COLO668 (cell line): ENCODE measurements around the gene POU2AF3.
"Not testable (repeated sequence)": the region's sequence is repeated elsewhere in the genome, so short reads cannot be mapped to it uniquely, and the experiment has no call there.

Experiments
- DNase-seq: peaks from one replicate; lab custom pipeline; 2025; ENCODE audit not compliant: unreplicated experiment; lab: John Stamatoyannopoulos, UW

Gene POU2AF3

DNA sequence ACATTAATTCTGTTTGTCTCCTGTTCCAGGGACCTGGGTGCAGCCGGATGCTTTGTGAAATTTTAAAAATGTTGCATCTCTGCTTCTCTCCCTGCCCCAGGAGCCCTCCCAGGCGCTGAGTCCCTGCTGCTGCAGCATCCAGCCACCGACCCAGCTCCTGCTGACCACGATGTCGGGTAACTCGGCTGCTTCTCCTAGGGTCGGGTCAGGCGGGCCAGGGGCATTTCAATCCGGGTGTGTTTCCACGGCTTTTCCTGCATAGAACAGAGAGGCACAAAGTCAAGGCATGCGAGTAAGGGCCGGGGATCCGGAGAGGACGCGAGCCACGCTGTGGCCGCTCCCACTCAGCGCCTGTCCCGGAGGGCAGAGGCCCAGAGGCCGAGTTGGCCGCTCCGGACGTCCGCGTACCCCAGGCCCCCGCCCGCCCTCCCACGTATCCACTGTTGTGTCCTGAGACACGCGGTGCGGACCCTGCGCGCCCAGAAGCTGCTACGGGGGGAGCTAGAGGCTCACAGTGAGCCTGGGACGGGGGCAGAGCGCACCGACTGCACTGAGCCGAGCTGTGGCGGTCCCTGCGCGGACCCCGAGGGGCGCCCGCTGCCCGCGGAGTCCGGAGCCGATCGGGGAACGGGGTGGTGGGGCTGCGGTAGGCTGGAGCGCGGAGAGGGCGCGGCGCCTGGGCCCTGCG is at the start of gene POU2AF3:
POU2AF3 (plus strand) TSS at position 134 of the 688 bp plus-strand sequence; CDS start at position 170, 36 bp downstream.
- DNase-seq = peak; percentile 78

DNA sequence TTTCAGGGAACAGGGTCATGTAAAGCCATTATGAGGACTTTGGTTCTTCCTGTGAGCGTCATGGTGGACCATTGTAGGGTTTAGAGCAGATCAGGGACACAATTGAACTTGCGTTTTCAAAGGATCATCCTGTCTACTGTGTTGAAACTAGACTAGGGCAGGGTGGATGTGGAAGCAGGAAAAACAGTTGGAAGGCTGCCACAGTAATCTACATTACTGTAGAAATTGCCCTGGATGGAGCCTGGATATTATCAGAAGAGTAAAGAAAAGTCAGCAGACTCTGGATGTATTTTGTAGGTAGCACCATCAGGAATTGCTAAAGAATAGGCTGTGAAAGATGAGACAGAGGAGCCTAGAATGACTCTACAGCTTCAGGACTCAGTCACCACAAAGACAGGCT is 47.4 kb upstream of the POU2AF3 start:
- DNase-seq = no peak

GRCh38 chr11:111253131-111253530 is 45.2 kb upstream of the POU2AF3 start:
- no peak for DNase-seq

- no peak for DNase-seq
Measured at GRCh38 chr11:111253630-111254029, 44.7 kb upstream of the POU2AF3 start.

GRCh38 chr11:111258046-111258445 is 40.3 kb upstream of the POU2AF3 start:
- DNase-seq = no peak

DNA sequence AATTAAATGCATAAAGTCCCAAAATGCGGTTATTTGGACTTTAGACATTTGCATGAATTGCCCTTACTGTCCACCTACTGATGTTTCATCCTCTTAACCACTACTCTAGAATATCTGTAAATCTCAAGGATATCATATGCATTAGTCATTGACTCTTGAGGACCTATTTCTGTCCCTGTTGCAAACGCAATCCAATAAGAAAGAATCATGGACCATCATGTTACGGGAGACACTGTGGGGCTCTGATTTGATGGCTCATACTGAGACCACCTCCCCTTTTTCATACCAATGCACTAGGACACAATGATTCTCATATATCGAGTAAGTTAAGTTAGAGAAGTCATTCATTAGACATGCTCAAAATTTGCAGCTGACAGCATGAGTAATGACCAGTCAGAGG is 38.5 kb upstream of the POU2AF3 start:
- DNase-seq = no peak

DNA sequence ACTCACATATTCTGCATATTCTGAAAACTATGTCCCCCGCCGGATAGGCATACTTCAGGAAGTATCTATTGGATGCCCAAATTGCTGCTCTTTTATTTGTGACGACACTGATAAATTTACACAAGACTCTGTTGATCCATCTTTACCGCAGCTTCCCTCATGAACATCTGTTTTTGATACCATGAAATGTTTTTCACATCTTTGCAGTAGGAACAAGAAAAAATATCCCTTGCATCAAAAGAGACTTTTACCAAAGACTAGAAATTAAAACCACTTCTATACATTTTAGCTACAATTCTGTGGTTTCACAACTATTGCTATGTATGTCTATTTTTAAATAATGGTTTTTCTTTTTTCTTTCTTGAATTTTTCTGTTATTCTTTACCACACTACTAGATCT is 37.5 kb upstream of the POU2AF3 start:
- no peak for DNase-seq

- no peak for DNase-seq
Measured at GRCh38 chr11:111264646-111265045, 33.7 kb upstream of the POU2AF3 start.

DNA sequence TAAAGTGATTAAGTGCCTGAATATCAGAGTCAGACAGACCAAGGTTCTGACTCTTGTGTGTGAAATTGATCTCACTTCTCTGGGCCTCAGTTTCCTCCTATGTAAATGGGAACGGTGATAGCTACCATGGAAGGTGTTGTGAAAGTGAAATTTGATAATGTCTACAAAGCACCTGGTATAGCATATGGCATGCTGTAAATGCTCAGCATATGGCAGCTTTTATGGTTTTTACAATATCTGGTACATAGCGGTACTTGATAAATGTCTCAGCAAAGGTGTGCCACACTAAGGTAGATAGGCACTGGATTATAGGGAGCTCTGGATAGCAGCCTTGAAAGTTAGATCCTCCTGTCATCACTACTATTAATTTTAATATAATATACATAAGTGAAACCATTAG is 32.9 kb upstream of the POU2AF3 start:
- no peak for DNase-seq

- not testable (repeated sequence) for DNase-seq
Measured at GRCh38 chr11:111268303-111268702, 30.0 kb upstream of the POU2AF3 start.

- no peak for DNase-seq
Measured at GRCh38 chr11:111269146-111269868, 29.0 kb upstream of the POU2AF3 start.

- DNase-seq = no peak
Measured at GRCh38 chr11:111272420-111272819, 25.9 kb upstream of the POU2AF3 start.

DNA sequence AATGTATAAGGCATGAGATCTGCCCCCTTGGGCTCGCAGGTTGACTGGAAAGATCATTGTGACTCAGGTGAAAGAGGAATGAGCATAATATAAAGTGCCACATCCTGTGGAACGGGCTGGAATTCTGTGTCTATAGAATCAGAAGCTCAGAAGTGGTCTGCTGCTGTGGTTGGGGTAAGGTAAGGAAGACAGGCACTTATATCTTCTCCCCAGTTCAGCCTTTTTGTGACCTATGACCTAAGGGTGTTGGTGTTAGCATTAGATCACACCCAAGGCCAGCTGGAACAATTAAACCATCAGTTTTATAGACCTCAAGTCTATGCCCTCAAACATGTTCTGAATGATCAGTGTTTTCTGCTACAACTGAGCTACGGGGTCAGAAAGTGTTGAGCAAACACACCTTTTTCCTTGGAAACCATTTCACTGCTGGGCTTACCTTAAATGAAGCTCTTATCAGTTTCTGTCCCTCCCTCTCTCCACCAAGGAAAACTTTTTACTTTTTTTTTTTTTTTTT is 15.7 kb upstream of the POU2AF3 start:
- no peak for DNase-seq

- no peak for DNase-seq
Measured at GRCh38 chr11:111283945-111284481, 14.3 kb upstream of the POU2AF3 start.

DNA sequence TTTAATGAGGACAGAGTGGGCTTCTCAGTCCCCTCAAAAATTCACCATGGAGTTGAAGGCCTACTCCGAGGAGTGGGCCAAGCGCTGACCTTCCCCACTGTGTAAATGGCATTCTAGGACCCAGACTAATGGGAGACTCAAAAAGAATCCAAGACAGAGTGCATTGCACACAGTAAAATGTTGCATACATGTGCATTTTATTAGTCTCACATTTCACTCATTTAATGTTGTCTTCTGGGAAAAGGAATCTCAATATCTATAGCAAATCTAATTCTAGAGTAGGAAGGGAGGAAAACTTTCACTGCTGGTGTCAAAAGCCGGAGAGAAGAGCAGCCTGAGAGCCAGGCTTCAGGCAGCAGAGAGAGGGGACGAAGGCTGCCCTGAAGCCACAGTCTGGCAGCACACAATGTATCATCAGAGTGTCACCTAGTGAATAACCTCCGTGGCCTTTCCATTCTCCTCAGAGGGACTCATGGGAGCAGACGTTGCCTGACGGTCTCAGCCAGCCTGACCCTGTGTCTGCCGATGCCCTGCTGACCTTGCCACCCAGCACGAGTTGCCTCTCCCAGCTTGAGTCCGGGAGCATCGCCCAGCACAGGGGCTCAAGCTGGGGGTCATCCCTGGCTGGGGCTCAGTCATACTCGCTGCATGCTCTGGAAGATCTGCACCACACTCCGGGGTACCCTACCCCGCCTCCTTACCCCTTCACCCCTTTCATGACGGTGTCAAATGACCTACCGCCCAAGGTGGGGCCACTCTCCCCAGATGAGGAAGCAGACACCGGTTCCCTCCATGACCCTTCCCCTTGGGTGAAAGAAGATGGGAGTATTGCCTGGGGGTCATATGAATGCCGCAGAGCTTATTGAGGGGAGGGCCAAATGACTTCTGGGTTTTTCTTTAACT is 12.9 kb upstream of the POU2AF3 start:
- no peak for DNase-seq

GRCh38 chr11:111291764-111292163 is 6.6 kb upstream of the POU2AF3 start:
- no peak for DNase-seq

- not testable (repeated sequence) for DNase-seq
Measured at GRCh38 chr11:111292408-111292807, 5.9 kb upstream of the POU2AF3 start.

GRCh38 chr11:111296196-111296595 is 2.1 kb upstream of the POU2AF3 start:
- DNase-seq = no peak

- no peak for DNase-seq
Measured at GRCh38 chr11:111297696-111298095, 650 bp upstream of the POU2AF3 start.

DNA sequence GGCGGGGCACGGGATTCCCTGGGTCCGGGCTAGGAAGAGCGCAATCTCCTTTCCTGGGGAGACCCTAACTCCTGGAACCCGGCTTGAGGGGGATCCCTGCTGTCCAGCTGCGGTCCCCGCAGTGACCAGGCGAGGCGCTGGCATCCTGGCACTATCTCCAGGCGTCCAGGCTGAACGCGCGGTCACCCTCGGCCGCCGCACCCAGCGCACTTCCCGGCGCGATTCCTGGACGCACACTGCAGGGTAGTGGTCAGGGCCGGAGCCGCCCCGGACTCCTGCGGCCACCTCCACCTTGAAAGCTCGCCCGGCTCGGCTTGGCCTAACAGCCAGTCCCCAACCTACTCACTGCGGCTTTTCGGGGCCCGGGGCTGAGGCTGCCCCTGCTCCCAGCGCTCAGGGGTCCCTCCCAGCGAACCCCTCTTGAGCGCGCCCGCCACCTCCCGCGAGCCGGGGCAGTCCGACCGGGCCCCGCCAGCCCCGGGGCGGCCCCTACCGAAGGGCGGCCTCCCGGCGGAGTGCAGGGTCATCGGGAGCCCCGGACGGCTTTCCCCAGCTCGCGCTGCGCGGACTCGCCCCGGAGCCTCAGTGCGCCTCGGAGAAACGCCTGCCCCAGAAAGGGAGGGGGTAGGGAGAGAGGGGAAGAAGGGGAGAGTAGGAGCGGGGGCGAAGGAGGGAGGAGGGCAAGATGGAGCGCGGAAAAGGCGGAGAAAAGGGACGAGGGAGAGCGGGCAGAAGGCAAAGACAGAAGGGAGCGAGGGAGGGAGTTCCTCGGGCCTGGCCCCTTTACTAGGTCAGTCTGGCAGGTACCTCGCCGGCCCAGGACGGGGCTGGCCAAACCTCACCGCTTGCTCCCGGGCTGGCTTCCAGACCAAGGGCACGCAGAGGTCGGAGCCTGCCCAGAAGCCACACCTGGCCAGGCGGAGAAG is 1.0 kb downstream of the POU2AF3 start:
- peak; percentile 79 for DNase-seq
